IMR-90 (cell line): ENCODE results near the gene DDX20.

Experiments used
- BHLHE40 ChIP-seq: fragments of 150-350 bp; IDR thresholded peaks from 2 replicates; pipeline ENCODE4 v1.6.1; 2016; ENCODE audit warnings: mild to moderate bottlenecking, low read depth, low read length
- CEBPB ChIP-seq: IDR thresholded peaks from 2 replicates; pipeline ENCODE4 v1.6.1; 2012; ENCODE audit warnings: low read depth, low read length, improper control_type of control experiment
- FOS ChIP-seq: fragments of 150-350 bp; IDR thresholded peaks from 2 replicates; pipeline ENCODE4 v1.6.1; 2016; ENCODE audit warnings: low read depth, low read length
- MAZ ChIP-seq: IDR thresholded peaks from 2 replicates; pipeline ENCODE4 v1.6.1; 2012; ENCODE audit warnings: low read depth, mild to moderate bottlenecking, low read length, improper control_type of control experiment, moderate library complexity, borderline replicate concordance
- POLR2A ChIP-seq: IDR thresholded peaks from 2 replicates; pipeline ENCODE4 v1.6.1; 2012; ENCODE audit warnings: mild to moderate bottlenecking, low read depth, low read length
- RAD21 ChIP-seq: IDR thresholded peaks from 2 replicates; pipeline ENCODE4 v1.6.1; 2012; ENCODE audit warnings: low read length, improper control_type of control experiment
- RCOR1 ChIP-seq: IDR thresholded peaks from 2 replicates; pipeline ENCODE4 v1.6.1; 2012; ENCODE audit warnings: mild to moderate bottlenecking, low read length, improper control_type of control experiment; ENCODE audit not compliant: insufficient replicate concordance
- SMC3 ChIP-seq: fragments of 150-350 bp; IDR thresholded peaks from 2 replicates; pipeline ENCODE4 v1.6.1; 2016; ENCODE audit warnings: low read depth, mild to moderate bottlenecking, antibody characterized with exemption, low read length, moderate library complexity
- TF ChIP-seq, protein P1 (sequence below): conservative IDR thresholded peaks from 2 replicates; pipeline ENCODE4 v1.5.1; 2012; ENCODE audit warnings: mild to moderate bottlenecking, low read depth, low read length, improper control_type of control experiment
- TF ChIP-seq, protein P2 (sequence below): fragments of 150-350 bp; IDR thresholded peaks from 2 replicates; pipeline ENCODE4 v1.6.1; 2017; ENCODE audit warnings: mild to moderate bottlenecking, antibody characterized with exemption, low read length, low read depth
- TF ChIP-seq, protein P3 (sequence below): fragments of 150-350 bp; IDR thresholded peaks from 2 replicates; pipeline ENCODE4 v1.6.1; 2016; ENCODE audit warnings: low read depth, mild to moderate bottlenecking, low read length, moderate library complexity, borderline replicate concordance

DNA sequence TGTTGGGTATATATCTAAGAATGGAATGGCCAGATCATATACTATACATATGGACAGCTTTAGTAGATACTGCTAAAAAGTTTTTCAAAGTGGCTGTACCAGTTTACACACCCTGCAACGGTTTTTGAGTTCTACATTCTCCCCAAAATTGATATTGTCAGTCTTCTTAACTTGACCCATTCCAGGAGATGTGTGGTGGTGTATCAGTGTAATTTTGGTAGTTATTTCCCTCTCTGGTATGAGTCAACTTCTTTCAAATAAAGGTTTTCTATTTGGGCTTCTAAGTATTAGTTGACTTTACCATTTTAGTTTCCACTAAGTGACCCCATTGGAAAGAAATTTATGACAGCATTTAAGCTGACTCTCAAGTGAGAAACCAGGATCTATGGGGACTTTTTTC is 45.7 kb upstream of the DDX20 start:
- TF ChIP-seq MAZ (no peak), POLR2A (no peak), RAD21 (no peak), RCOR1 (no peak), SMC3 (no peak), BHLHE40 (no peak), CEBPB (no peak), FOS (no peak)
- TF ChIP-seq, protein P1, sequence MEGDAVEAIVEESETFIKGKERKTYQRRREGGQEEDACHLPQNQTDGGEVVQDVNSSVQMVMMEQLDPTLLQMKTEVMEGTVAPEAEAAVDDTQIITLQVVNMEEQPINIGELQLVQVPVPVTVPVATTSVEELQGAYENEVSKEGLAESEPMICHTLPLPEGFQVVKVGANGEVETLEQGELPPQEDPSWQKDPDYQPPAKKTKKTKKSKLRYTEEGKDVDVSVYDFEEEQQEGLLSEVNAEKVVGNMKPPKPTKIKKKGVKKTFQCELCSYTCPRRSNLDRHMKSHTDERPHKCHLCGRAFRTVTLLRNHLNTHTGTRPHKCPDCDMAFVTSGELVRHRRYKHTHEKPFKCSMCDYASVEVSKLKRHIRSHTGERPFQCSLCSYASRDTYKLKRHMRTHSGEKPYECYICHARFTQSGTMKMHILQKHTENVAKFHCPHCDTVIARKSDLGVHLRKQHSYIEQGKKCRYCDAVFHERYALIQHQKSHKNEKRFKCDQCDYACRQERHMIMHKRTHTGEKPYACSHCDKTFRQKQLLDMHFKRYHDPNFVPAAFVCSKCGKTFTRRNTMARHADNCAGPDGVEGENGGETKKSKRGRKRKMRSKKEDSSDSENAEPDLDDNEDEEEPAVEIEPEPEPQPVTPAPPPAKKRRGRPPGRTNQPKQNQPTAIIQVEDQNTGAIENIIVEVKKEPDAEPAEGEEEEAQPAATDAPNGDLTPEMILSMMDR, result no peak
- TF ChIP-seq, protein P2, sequence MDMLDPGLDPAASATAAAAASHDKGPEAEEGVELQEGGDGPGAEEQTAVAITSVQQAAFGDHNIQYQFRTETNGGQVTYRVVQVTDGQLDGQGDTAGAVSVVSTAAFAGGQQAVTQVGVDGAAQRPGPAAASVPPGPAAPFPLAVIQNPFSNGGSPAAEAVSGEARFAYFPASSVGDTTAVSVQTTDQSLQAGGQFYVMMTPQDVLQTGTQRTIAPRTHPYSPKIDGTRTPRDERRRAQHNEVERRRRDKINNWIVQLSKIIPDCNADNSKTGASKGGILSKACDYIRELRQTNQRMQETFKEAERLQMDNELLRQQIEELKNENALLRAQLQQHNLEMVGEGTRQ, result no peak
- TF ChIP-seq, protein P3, sequence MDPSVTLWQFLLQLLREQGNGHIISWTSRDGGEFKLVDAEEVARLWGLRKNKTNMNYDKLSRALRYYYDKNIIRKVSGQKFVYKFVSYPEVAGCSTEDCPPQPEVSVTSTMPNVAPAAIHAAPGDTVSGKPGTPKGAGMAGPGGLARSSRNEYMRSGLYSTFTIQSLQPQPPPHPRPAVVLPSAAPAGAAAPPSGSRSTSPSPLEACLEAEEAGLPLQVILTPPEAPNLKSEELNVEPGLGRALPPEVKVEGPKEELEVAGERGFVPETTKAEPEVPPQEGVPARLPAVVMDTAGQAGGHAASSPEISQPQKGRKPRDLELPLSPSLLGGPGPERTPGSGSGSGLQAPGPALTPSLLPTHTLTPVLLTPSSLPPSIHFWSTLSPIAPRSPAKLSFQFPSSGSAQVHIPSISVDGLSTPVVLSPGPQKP, result no peak
